ENCODE data around the gene CTNND2. TPM values are rescaled to one million over a fixed set of nuclear protein-coding genes. Genes with fewer than 3 reads are reported as not detected.

Gene CTNND2
- total and polyA plus RNA-seq, 2 donors: 0.24 to 1.4 TPM

GRCh38 chr5:10934783-10935355 is 969.4 kb downstream of the CTNND2 start:
- Histone ChIP-seq H3K4me3 (ENCODE audit: low read depth, low read length) (no peak overlapping the region), H3K36me3 (ENCODE audit: insufficient read depth) (no peaks in the 10 kb centered on the region), H3K4me1 (ENCODE audit: insufficient read depth) (no peaks in the 10 kb centered on the region), H3K27ac (ENCODE audit: low read depth) (no peak overlapping the region)
- WGBS: 70% methylated on average over 7 of the region's 7 CpGs
- DNase-seq (ENCODE audit: extremely low spot score): no peak

GRCh38 chr5:10933121-10933520 is 971.1 kb downstream of the CTNND2 start:
- H3K27ac ChIP-seq (ENCODE audit: low read depth): no peak overlapping the region
- H3K4me3 ChIP-seq (ENCODE audit: low read depth, low read length): no peak overlapping the region
- DNase-seq (ENCODE audit: extremely low spot score): no peak
- H3K4me1 ChIP-seq (ENCODE audit: insufficient read depth): no peaks in the 10 kb centered on the region
- 77% methylated on average over 4 of the region's 4 CpGs for WGBS
- H3K36me3 ChIP-seq (ENCODE audit: insufficient read depth): no peaks in the 10 kb centered on the region

GRCh38 chr5:10932426-10932825 is 971.8 kb downstream of the CTNND2 start:
- Histone ChIP-seq H3K4me1 (ENCODE audit: insufficient read depth) (no peaks in the 10 kb centered on the region), H3K27ac (ENCODE audit: low read depth) (no peak overlapping the region), H3K36me3 (ENCODE audit: insufficient read depth) (no peaks in the 10 kb centered on the region), H3K4me3 (ENCODE audit: low read depth, low read length) (no peak overlapping the region)
- 70% methylated on average over 1 of the region's 1 CpG for WGBS
- DNase-seq (ENCODE audit: extremely low spot score): no peak

DNA sequence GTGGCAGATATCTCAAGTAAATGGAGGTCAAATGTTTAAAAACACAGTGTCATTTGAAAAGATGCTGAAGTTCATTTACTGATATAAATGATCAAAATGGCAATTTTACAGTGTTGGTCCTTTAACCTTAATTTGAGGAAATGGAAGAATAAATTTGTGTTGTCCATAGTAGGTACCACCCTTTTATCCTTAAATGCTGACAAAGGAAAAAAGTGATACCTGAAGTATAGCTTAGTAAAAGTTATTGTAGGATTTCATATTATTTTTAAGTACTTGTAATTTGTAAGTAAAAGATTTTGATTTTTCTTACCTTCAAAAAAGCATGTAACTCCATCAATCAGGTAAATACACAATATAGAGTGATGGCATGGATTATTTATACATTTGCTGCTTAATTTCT is 976.6 kb downstream of the CTNND2 start:
- no peak overlapping the region for H3K27ac ChIP-seq (ENCODE audit: low read depth)
- no peak overlapping the region for H3K4me3 ChIP-seq (ENCODE audit: low read depth, low read length)
- no peak for DNase-seq (ENCODE audit: extremely low spot score)
- no peaks in the 10 kb centered on the region for H3K36me3 ChIP-seq (ENCODE audit: insufficient read depth)
- no peaks in the 10 kb centered on the region for H3K4me1 ChIP-seq (ENCODE audit: insufficient read depth)

- Histone ChIP-seq H3K4me3 (ENCODE audit: low read depth, low read length) (no peak overlapping the region), H3K36me3 (ENCODE audit: insufficient read depth) (no peaks in the 10 kb centered on the region), H3K4me1 (ENCODE audit: insufficient read depth) (no peaks in the 10 kb centered on the region), H3K27ac (ENCODE audit: low read depth) (no peak overlapping the region)
- DNase-seq (ENCODE audit: extremely low spot score): no peak
- 41% methylated on average over 3 of the region's 3 CpGs for WGBS
These were observed 980.9 kb downstream of the CTNND2 start for GRCh38 chr5:10923310-10923709.

Small RNAs within 50 kb of the gene (small RNA-seq; reads per million reads assigned to genes)
- not detected for gene RNU6-429P
